Panc1 (cell line): ENCODE measurements around the gene ABCC11.

Source experiments
- CTCF ChIP-seq: fragments of 450-650 bp; IDR thresholded peaks from 2 replicates; pipeline ENCODE4 v1.5.1; 2017; ENCODE audit warnings: mild to moderate bottlenecking
- POLR2AphosphoS5 ChIP-seq: IDR thresholded peaks from 2 replicates; pipeline ENCODE4 v1.6.1; 2012; ENCODE audit warnings: mild to moderate bottlenecking, low read depth, low read length, moderate library complexity
- REST ChIP-seq, 2 experiments: IDR thresholded peaks; 2 replicates each; pipeline ENCODE4 v1.6.1; 2011 to 2012; ENCODE audit warnings: low read depth in 2 of 2, control low read depth in 1 of 2, low read length in 1 of 2, mild to moderate bottlenecking in 1 of 2, moderate library complexity in 1 of 2; ENCODE audit not compliant: insufficient read depth in 1 of 2
- TCF7L2 ChIP-seq: IDR thresholded peaks from 2 replicates; pipeline ENCODE4 v1.6.1; 2011; ENCODE audit warnings: mild to moderate bottlenecking, low read depth, low read length, inconsistent platforms

GRCh38 chr16:48235556-48236136 lies 11.7 kb downstream of the ABCC11 start:
- TF ChIP-seq CTCF (no peak), POLR2AphosphoS5 (no peak), REST (IDR thresholded peaks at IDR 0.05; ENCODE audit: insufficient read depth in 1 of 2, low read depth in 2 of 2, low read length in 1 of 2) (no peak), TCF7L2 (no peak)
